ENCODE measurements around the gene CFAP20DC. TPM values are rescaled to one million over a fixed set of nuclear protein-coding genes. Genes with fewer than 3 reads are reported as not detected.

CFAP20DC gene
- total RNA-seq, 1 experiment from 2014 or later: 2.9 TPM

DNA sequence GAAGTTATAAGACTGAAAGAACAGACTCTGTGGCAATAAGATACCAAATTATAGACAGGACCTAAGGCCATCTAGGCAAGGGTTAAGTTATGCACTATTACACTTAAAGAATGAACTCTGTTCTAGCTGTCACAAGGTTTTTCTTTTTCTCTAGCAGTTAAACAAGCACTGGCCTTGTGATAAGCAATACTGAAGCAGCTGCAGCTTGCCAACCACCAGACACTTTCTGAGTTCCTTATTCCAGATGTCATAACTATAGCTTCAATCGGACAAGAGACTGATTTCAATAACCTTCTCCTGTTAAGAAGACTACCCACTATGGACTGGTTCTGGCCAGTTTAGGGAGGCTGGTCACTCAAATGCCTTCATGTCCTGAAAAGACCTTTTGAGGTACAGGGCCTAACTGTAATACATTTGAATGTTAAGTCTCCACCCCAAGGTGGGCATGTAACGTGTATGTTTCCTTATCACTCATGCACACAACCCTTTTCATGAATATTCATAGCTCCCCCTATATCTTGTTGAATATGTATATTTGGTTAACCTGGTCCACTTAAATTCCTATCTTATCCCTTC, 85.8 kb downstream of the CFAP20DC start:
- Histone ChIP-seq H3K9me3 (ENCODE audit: control insufficient read depth in 1 of 2, insufficient read depth in 1 of 2, low read depth in 1 of 2, low read length in 2 of 2) (no peaks in the 10 kb centered on the region), H3K4me1 (ENCODE audit: control insufficient read depth in 1 of 2, insufficient read depth in 2 of 2, low read length in 2 of 2) (no peaks in the 10 kb centered on the region), H3K4me2 (ENCODE audit: low read length) (no peak overlapping the region), H3K79me2 (ENCODE audit: insufficient read depth, low read length) (no peaks in the 10 kb centered on the region), H3K9me2 (ENCODE audit: insufficient read depth) (no peaks in the 10 kb centered on the region), H3K9ac (ENCODE audit: low read length) (no peak overlapping the region), H3K4me3 (replicated peaks in 1 of 2; ENCODE audit: low read depth in 1 of 2, low read length in 2 of 2) (no peak overlapping the region), H3K27me3 (ENCODE audit: insufficient read depth, low read length) (no peaks in the 10 kb centered on the region), H3K27ac (ENCODE audit: low read depth, low read length) (no peak overlapping the region), H3K36me3 (ENCODE audit: control insufficient read depth in 1 of 2, insufficient read depth in 2 of 2, low read length in 2 of 2) (no peaks in the 10 kb centered on the region), H2AFZ (ENCODE audit: low read depth, low read length, poor library complexity, severe bottlenecking) (no peak overlapping the region), H4K20me1 (ENCODE audit: insufficient read depth) (no peaks in the 10 kb centered on the region)
- no peak for ATAC-seq
- TF ChIP-seq EGR1 (IDR thresholded peaks at IDR 0.05; ENCODE audit: low read depth): no peak
- no peak for TF ChIP-seq YY1 (IDR thresholded peaks at IDR 0.05; ENCODE audit: extremely low read depth, insufficient replicate concordance, low read depth, low read length)
- TF ChIP-seq EZH2 (IDR thresholded peaks at IDR 0.05): no peak
- no peak for TF ChIP-seq EZH2phosphoT487 (IDR thresholded peaks at IDR 0.05; ENCODE audit: borderline replicate concordance)
- no peak for TF ChIP-seq SIN3A (IDR thresholded peaks at IDR 0.05; ENCODE audit: low read depth)
- no peak for TF ChIP-seq POLR2AphosphoS5 (IDR thresholded peaks at IDR 0.05; ENCODE audit: low read depth, low read length)
- TF ChIP-seq POLR2A (IDR thresholded peaks at IDR 0.05; ENCODE audit: borderline replicate concordance, extremely low read depth, insufficient read depth, insufficient read length): no peak
- no peak for TF ChIP-seq FOSL1 (IDR thresholded peaks at IDR 0.05; ENCODE audit: low read depth)
- no peak for TF ChIP-seq ZFX (IDR thresholded peaks at IDR 0.05)
- TF ChIP-seq, protein P1, sequence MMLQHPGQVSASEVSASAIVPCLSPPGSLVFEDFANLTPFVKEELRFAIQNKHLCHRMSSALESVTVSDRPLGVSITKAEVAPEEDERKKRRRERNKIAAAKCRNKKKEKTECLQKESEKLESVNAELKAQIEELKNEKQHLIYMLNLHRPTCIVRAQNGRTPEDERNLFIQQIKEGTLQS (IDR thresholded peaks at IDR 0.05): no peak
- no peak for TF ChIP-seq SP1 (IDR thresholded peaks at IDR 0.05; ENCODE audit: low read depth)
- TF ChIP-seq ZNF274 (IDR thresholded peaks at IDR 0.05; ENCODE audit: low read depth, low read length): no peak
- TF ChIP-seq SRF (IDR thresholded peaks at IDR 0.05; ENCODE audit: low read depth): no peak
- TF ChIP-seq, protein P2, sequence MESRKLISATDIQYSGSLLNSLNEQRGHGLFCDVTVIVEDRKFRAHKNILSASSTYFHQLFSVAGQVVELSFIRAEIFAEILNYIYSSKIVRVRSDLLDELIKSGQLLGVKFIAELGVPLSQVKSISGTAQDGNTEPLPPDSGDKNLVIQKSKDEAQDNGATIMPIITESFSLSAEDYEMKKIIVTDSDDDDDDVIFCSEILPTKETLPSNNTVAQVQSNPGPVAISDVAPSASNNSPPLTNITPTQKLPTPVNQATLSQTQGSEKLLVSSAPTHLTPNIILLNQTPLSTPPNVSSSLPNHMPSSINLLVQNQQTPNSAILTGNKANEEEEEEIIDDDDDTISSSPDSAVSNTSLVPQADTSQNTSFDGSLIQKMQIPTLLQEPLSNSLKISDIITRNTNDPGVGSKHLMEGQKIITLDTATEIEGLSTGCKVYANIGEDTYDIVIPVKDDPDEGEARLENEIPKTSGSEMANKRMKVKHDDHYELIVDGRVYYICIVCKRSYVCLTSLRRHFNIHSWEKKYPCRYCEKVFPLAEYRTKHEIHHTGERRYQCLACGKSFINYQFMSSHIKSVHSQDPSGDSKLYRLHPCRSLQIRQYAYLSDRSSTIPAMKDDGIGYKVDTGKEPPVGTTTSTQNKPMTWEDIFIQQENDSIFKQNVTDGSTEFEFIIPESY (IDR thresholded peaks at IDR 0.05; ENCODE audit: extremely low read depth, insufficient replicate concordance, low read length): no peak
- TF ChIP-seq TCF7L2 (IDR thresholded peaks at IDR 0.05; ENCODE audit: borderline replicate concordance, extremely low read depth, insufficient read depth, insufficient read length): no peak
- TF ChIP-seq, protein P3, sequence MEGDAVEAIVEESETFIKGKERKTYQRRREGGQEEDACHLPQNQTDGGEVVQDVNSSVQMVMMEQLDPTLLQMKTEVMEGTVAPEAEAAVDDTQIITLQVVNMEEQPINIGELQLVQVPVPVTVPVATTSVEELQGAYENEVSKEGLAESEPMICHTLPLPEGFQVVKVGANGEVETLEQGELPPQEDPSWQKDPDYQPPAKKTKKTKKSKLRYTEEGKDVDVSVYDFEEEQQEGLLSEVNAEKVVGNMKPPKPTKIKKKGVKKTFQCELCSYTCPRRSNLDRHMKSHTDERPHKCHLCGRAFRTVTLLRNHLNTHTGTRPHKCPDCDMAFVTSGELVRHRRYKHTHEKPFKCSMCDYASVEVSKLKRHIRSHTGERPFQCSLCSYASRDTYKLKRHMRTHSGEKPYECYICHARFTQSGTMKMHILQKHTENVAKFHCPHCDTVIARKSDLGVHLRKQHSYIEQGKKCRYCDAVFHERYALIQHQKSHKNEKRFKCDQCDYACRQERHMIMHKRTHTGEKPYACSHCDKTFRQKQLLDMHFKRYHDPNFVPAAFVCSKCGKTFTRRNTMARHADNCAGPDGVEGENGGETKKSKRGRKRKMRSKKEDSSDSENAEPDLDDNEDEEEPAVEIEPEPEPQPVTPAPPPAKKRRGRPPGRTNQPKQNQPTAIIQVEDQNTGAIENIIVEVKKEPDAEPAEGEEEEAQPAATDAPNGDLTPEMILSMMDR (IDR thresholded peaks at IDR 0.05 in 2 of 3, conservative IDR thresholded peaks at IDR 0.05 in 1 of 3; ENCODE audit: borderline replicate concordance in 1 of 3, insufficient read depth in 1 of 3, low read depth in 2 of 3, low read length in 2 of 3): no peak
- TF ChIP-seq CBX3 (IDR thresholded peaks at IDR 0.05; ENCODE audit: low read depth): no peak
- ChIA-PET RAD21 (ENCODE audit: low non-redundant PET in 1 of 2, low total read pairs in 2 of 2, uncharacterized antibody in 2 of 2, unreplicated experiment in 2 of 2) (no interaction called here), POLR2A (no interaction called here), CTCF (no interaction called here)
- DNase-seq (ENCODE audit: low read depth, low spot score): no peak
- intact Hi-C loops (cut with micrococcal nuclease): no loop called here
- no TSS peak for BruUV-seq (replicated peaks)

Measured in HCT116 (cell line).